Measurements from ENCODE around the gene RTP5.
A peak's percentile ranks its signal among the peaks of the same experiment; 100 is the strongest.

The RTP5 gene

DNA sequence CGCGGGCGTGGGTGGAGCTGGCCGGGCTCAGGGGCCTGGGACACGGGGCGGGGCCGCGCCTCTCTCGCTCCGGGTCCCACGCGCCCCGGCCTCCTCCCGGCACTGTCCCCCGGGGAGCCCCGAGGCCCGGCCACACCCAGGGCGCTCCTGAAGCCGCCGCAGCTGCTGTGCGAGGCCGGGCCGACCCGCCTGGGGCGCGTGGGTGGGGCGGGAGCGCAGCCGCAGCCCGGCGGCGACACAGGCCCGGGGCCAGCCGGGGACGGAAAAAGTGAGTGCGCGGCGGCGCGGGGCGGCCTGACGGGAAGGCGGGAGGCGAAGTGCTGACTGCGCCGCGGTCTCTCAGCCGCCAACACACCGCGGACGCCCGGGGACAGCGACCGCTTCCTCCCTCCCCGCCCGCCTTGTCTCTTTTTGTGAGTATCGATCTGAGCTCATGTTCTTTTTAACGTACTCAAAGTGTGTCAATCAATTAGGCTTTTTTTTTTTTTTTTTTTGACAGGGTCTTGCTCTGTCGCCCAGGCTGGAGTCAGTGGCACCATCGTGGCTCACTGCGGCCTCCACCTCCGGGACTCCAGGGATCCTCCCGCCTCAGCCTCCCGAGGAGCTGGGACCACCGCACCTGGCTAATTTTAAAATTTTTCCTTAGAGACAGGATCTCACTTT, 25.3 kb upstream of the RTP5 start:
- no peaks in the 10 kb centered on the region for H3K27me3 ChIP-seq (replicated peaks; ENCODE audit: control insufficient read depth, insufficient read depth, low read length, poor library complexity, severe bottlenecking)
- no peak overlapping the region for H3K27ac ChIP-seq (ENCODE audit: insufficient read depth, low read length, poor library complexity, severe bottlenecking)
- DNase-seq, result peak; percentile 64 to 78 (median 71)

DNA sequence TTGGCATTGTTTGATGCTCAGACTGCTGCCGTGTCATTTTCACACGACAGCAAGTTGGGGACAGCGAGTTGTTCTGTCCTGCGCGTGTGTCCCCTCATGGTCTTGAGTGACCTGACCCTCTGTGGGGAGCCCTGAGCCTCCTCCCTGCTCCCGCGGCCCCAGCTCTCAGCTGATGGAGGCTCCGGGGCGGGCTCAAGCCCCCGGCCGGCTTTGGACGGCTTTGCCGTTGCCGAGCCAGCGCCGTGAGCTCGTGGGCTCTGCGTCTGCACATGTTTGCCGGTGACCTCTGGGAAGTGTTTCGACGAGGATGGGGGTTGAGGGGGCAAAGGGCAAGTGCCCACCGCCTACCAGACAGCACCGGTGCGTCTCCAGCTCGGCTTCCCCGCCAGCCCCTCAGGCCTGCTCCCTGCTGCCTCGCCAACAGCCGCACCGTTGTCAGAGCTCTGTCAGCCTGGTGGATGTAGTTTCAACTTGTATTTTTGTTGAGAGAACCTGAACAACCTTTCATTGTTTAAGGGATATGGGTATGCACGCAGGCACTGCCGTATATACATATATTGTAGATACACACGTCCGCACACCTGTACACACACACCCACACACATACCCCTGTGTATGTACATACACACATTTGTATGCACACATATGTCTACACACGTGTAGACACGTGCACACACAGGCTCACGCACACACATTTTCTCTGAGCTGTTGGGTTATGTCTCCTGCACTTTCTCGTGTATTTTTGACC, 24.5 kb upstream of the RTP5 start:
- Histone ChIP-seq H3K27me3 (replicated peaks; ENCODE audit: control insufficient read depth, insufficient read depth, low read length, poor library complexity, severe bottlenecking) (no peaks in the 10 kb centered on the region), H3K4me3 (ENCODE audit: insufficient read depth, low read depth, low read length, poor library complexity, severe bottlenecking) (peak overlapping the region; percentile 29), H3K9me3 (ENCODE audit: control insufficient read depth, low read length) (no peaks in the 10 kb centered on the region), H3K27ac (ENCODE audit: insufficient read depth, low read length, poor library complexity, severe bottlenecking) (no peak overlapping the region), H3K4me1 (ENCODE audit: control insufficient read depth, insufficient read depth, low read length, poor library complexity, severe bottlenecking) (peaks cover 20% of the 10 kb centered on the region), H3K36me3 (ENCODE audit: control insufficient read depth, insufficient read depth, low read length) (no peaks in the 10 kb centered on the region)
- DNase-seq, result no peak

More for the DNA sequence above, 25.3 kb upstream of the RTP5 start:
- no peaks in the 10 kb centered on the region for H3K36me3 ChIP-seq (ENCODE audit: control insufficient read depth, insufficient read depth, low read length)
- no peaks in the 10 kb centered on the region for H3K9me3 ChIP-seq (ENCODE audit: control insufficient read depth, low read length)
- H3K4me1 ChIP-seq (ENCODE audit: control insufficient read depth, insufficient read depth, low read length, poor library complexity, severe bottlenecking), result peaks cover 20% of the 10 kb centered on the region
- H3K4me3 ChIP-seq (ENCODE audit: insufficient read depth, low read depth, low read length, poor library complexity, severe bottlenecking), result peak overlapping the region; percentile 29

- Histone ChIP-seq H3K27me3 (replicated peaks; ENCODE audit: control insufficient read depth, insufficient read depth, low read length, poor library complexity, severe bottlenecking) (no peaks in the 10 kb centered on the region), H3K4me3 (ENCODE audit: insufficient read depth, low read depth, low read length, poor library complexity, severe bottlenecking) (no peak overlapping the region), H3K9me3 (ENCODE audit: control insufficient read depth, low read length) (no peaks in the 10 kb centered on the region), H3K36me3 (ENCODE audit: control insufficient read depth, insufficient read depth, low read length) (no peaks in the 10 kb centered on the region), H3K4me1 (ENCODE audit: control insufficient read depth, insufficient read depth, low read length, poor library complexity, severe bottlenecking) (peaks cover 20% of the 10 kb centered on the region), H3K27ac (ENCODE audit: insufficient read depth, low read length, poor library complexity, severe bottlenecking) (no peak overlapping the region)
- no peak for DNase-seq
These were observed 23.1 kb upstream of the RTP5 start for GRCh38 chr2:241846406-241846805.

- Histone ChIP-seq H3K36me3 (ENCODE audit: control insufficient read depth, insufficient read depth, low read length) (no peaks in the 10 kb centered on the region), H3K27ac (ENCODE audit: insufficient read depth, low read length, poor library complexity, severe bottlenecking) (no peak overlapping the region), H3K4me1 (ENCODE audit: control insufficient read depth, insufficient read depth, low read length, poor library complexity, severe bottlenecking) (peaks cover 10% of the 10 kb centered on the region), H3K27me3 (replicated peaks; ENCODE audit: control insufficient read depth, insufficient read depth, low read length, poor library complexity, severe bottlenecking) (no peaks in the 10 kb centered on the region), H3K4me3 (ENCODE audit: insufficient read depth, low read depth, low read length, poor library complexity, severe bottlenecking) (no peak overlapping the region), H3K9me3 (ENCODE audit: control insufficient read depth, low read length) (no peaks in the 10 kb centered on the region)
- DNase-seq, result no peak
These were observed 20.5 kb upstream of the RTP5 start for GRCh38 chr2:241848761-241849615.

- no peaks in the 10 kb centered on the region for H3K27me3 ChIP-seq (replicated peaks; ENCODE audit: control insufficient read depth, insufficient read depth, low read length, poor library complexity, severe bottlenecking)
- H3K36me3 ChIP-seq (ENCODE audit: control insufficient read depth, insufficient read depth, low read length), result no peaks in the 10 kb centered on the region
- H3K27ac ChIP-seq (ENCODE audit: insufficient read depth, low read length, poor library complexity, severe bottlenecking), result no peak overlapping the region
- no peaks in the 10 kb centered on the region for H3K9me3 ChIP-seq (ENCODE audit: control insufficient read depth, low read length)
- H3K4me3 ChIP-seq (ENCODE audit: insufficient read depth, low read depth, low read length, poor library complexity, severe bottlenecking), result no peak overlapping the region
- peaks cover 5% of the 10 kb centered on the region for H3K4me1 ChIP-seq (ENCODE audit: control insufficient read depth, insufficient read depth, low read length, poor library complexity, severe bottlenecking)
- DNase-seq, result no peak
These were observed 19.6 kb upstream of the RTP5 start for GRCh38 chr2:241849616-241850543.

GRCh38 chr2:241850544-241851324, 18.8 kb upstream of the RTP5 start:
- Histone ChIP-seq H3K27me3 (replicated peaks; ENCODE audit: control insufficient read depth, insufficient read depth, low read length, poor library complexity, severe bottlenecking) (no peaks in the 10 kb centered on the region), H3K4me1 (ENCODE audit: control insufficient read depth, insufficient read depth, low read length, poor library complexity, severe bottlenecking) (no peaks in the 10 kb centered on the region), H3K27ac (ENCODE audit: insufficient read depth, low read length, poor library complexity, severe bottlenecking) (no peak overlapping the region), H3K9me3 (ENCODE audit: control insufficient read depth, low read length) (no peaks in the 10 kb centered on the region), H3K36me3 (ENCODE audit: control insufficient read depth, insufficient read depth, low read length) (no peaks in the 10 kb centered on the region), H3K4me3 (ENCODE audit: insufficient read depth, low read depth, low read length, poor library complexity, severe bottlenecking) (no peak overlapping the region)
- DNase-seq, result no peak

- H3K36me3 ChIP-seq (ENCODE audit: control insufficient read depth, insufficient read depth, low read length), result no peaks in the 10 kb centered on the region
- no peak overlapping the region for H3K4me3 ChIP-seq (ENCODE audit: insufficient read depth, low read depth, low read length, poor library complexity, severe bottlenecking)
- no peaks in the 10 kb centered on the region for H3K27me3 ChIP-seq (replicated peaks; ENCODE audit: control insufficient read depth, insufficient read depth, low read length, poor library complexity, severe bottlenecking)
- DNase-seq, result no peak
- H3K9me3 ChIP-seq (ENCODE audit: control insufficient read depth, low read length), result no peaks in the 10 kb centered on the region
- no peaks in the 10 kb centered on the region for H3K4me1 ChIP-seq (ENCODE audit: control insufficient read depth, insufficient read depth, low read length, poor library complexity, severe bottlenecking)
- no peak overlapping the region for H3K27ac ChIP-seq (ENCODE audit: insufficient read depth, low read length, poor library complexity, severe bottlenecking)
These were observed 18.0 kb upstream of the RTP5 start for GRCh38 chr2:241851325-241852115.

DNA sequence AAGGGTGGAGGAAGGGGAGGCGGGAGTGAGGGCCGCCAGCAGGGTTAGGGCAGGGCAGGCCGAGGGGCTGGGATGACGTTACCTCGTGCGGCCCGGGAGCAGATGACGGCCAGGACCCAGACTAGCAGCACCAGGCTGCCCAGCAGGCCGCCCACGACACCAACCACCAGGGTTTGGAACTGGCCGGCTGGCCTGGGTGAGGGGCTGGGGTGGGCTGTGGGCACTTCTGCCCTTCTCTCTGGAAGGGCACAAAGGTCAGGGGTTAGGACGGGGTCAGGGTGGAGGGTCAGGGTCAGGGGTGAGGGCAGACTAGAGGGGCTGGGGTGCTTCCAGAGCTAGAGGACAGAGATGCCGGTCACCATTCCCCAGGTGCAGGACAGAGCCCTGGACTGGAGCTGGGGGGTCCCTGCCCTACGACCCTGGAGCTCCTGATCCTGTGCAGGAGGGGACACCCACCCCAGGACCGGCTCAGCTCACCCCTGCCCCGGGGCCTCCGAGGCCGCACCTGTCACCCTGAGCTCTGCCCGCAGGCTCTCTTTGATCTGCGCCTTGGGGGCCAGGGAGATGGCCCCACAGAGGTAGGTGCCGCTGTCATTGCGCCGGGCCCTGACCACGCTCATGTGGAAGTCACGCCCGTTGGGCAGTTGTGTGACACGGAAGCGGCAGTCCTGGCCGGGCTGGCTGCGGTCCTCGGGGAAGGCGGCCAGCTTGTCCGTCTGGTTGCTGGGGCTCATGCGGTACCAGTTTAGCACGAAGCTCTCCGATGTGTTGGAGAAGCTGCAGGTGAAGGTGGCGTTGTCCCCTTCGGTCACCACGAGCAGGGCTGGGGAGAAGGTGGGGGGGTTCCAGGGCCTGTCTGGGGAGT, 17.2 kb upstream of the RTP5 start:
- DNase-seq, result no peak
- no peak overlapping the region for H3K4me3 ChIP-seq (ENCODE audit: insufficient read depth, low read depth, low read length, poor library complexity, severe bottlenecking)
- no peaks in the 10 kb centered on the region for H3K27me3 ChIP-seq (replicated peaks; ENCODE audit: control insufficient read depth, insufficient read depth, low read length, poor library complexity, severe bottlenecking)
- no peak overlapping the region for H3K27ac ChIP-seq (ENCODE audit: insufficient read depth, low read length, poor library complexity, severe bottlenecking)
- no peaks in the 10 kb centered on the region for H3K9me3 ChIP-seq (ENCODE audit: control insufficient read depth, low read length)
- no peaks in the 10 kb centered on the region for H3K4me1 ChIP-seq (ENCODE audit: control insufficient read depth, insufficient read depth, low read length, poor library complexity, severe bottlenecking)
- H3K36me3 ChIP-seq (ENCODE audit: control insufficient read depth, insufficient read depth, low read length), result no peaks in the 10 kb centered on the region
